Vagina (tissue), 2 donors: ENCODE measurements around the gene NR1H4.

Source experiments
- CTCF ChIP-seq, 3 experiments: fragments of 450-650 bp in 2 of 3; fragments of 200-600 bp in 1 of 3; sonication (generic) in 1 of 3; IDR thresholded peaks; one replicate each; pipeline ENCODE4 v1.5.1; 2017 to 2019; ENCODE audit warnings: antibody characterized with exemption in 3 of 3, mild to moderate bottlenecking in 2 of 3, moderate library complexity in 2 of 3
- POLR2A ChIP-seq, 2 donors: fragments of 450-650 bp; IDR thresholded peaks; one replicate each; pipeline ENCODE4 v1.6.1; 2017; ENCODE audit warnings: antibody characterized with exemption in 2 of 2, mild to moderate bottlenecking in 2 of 2, moderate library complexity in 2 of 2
- POLR2AphosphoS5 ChIP-seq, 2 donors: sonication (generic); formaldehyde crosslinking; IDR thresholded peaks; one replicate each; pipeline ENCODE4 v1.9.0; 2017; ENCODE audit warnings: antibody characterized with exemption in 2 of 2, mild to moderate bottlenecking in 2 of 2, low read depth in 1 of 2; ENCODE audit not compliant: insufficient read depth in 1 of 2

- TF ChIP-seq POLR2A (IDR thresholded peaks at IDR 0.05) (no peak), CTCF (IDR thresholded peaks at IDR 0.05) (no peak), POLR2AphosphoS5 (IDR thresholded peaks at IDR 0.05; ENCODE audit: insufficient read depth in 1 of 2, low read depth in 1 of 2) (no peak)
Observed at GRCh38 chr12:100508751-100509150, 35.1 kb downstream of the NR1H4 start.
